GM18520 (cell line): Measurements from ENCODE around the gene PXYLP1.

ENCODE experiments used
- ATAC-seq: cut with Tn5 transposase; IDR thresholded peaks from one replicate; pipeline ENCODE4 v1.9.1; 2021; ENCODE audit not compliant: unreplicated experiment

PXYLP1 gene

GRCh38 chr3:141248064-141248463 is 16.4 kb downstream of the PXYLP1 start:
- ATAC-seq, result no peak

- no peak for ATAC-seq
Observed at GRCh38 chr3:141249041-141249440, 17.4 kb downstream of the PXYLP1 start.

GRCh38 chr3:141250342-141250741 is 18.7 kb downstream of the PXYLP1 start:
- ATAC-seq, result no peak

- no peak for ATAC-seq
Observed at GRCh38 chr3:141250828-141251227, 19.2 kb downstream of the PXYLP1 start.

GRCh38 chr3:141253326-141253725 is 21.7 kb downstream of the PXYLP1 start:
- ATAC-seq, result no peak

- ATAC-seq, result no peak
Observed at GRCh38 chr3:141253811-141254210, 22.2 kb downstream of the PXYLP1 start.

- ATAC-seq, result no peak
Observed at GRCh38 chr3:141255137-141255845, 23.7 kb downstream of the PXYLP1 start.

- ATAC-seq, result no peak
Observed at GRCh38 chr3:141255846-141256261, 24.2 kb downstream of the PXYLP1 start.

GRCh38 chr3:141256820-141257219 is 25.2 kb downstream of the PXYLP1 start:
- ATAC-seq, result no peak

- no peak for ATAC-seq
Observed at GRCh38 chr3:141257961-141258360, 26.3 kb downstream of the PXYLP1 start.

GRCh38 chr3:141258973-141259372 is 27.3 kb downstream of the PXYLP1 start:
- no peak for ATAC-seq

- no peak for ATAC-seq
Observed at GRCh38 chr3:141259821-141260629, 28.4 kb downstream of the PXYLP1 start.

GRCh38 chr3:141260630-141260927 is 29.0 kb downstream of the PXYLP1 start:
- ATAC-seq, result no peak

GRCh38 chr3:141261472-141262307 is 30.1 kb downstream of the PXYLP1 start:
- ATAC-seq, result no peak

GRCh38 chr3:141262308-141262705 is 30.7 kb downstream of the PXYLP1 start:
- ATAC-seq, result no peak

- ATAC-seq, result no peak
Observed at GRCh38 chr3:141266186-141266585, 34.6 kb downstream of the PXYLP1 start.

GRCh38 chr3:141266797-141267555 is 35.4 kb downstream of the PXYLP1 start:
- ATAC-seq, result no peak

GRCh38 chr3:141267629-141268028 is 36.0 kb downstream of the PXYLP1 start:
- ATAC-seq, result no peak

- no peak for ATAC-seq
Observed at GRCh38 chr3:141268306-141268705, 36.7 kb downstream of the PXYLP1 start.

- ATAC-seq, result no peak
Observed at GRCh38 chr3:141268791-141269190, 37.2 kb downstream of the PXYLP1 start.

- ATAC-seq, result no peak
Observed at GRCh38 chr3:141269961-141270360, 38.3 kb downstream of the PXYLP1 start.
